ENCODE results near the gene MYOZ3.

- no peak for TF ChIP-seq CTCF (IDR thresholded peaks at IDR 0.05)
- TF ChIP-seq FOXJ3 (CRISPR knock-in tag; IDR thresholded peaks at IDR 0.05): no peak
- peak; percentile 30; the same call in 1 of the 2 replicates for TF ChIP-seq POLR2AphosphoS5 (IDR thresholded peaks at IDR 0.05; ENCODE audit: low read depth, low read length)
These were observed 23.6 kb upstream of the MYOZ3 start for GRCh38 chr5:150637245-150638052.
